HepG2 (cell line): ENCODE measurements around the gene SERPINA6. TPM values are rescaled to one million over a fixed set of nuclear protein-coding genes. Genes with fewer than 3 reads are reported as not detected.

Experiments
- ATF7-NPFF ChIP-seq: sonication (generic); formaldehyde crosslinking; IDR thresholded peaks from 2 replicates; pipeline ENCODE4 v1.8.1; 2023; ENCODE audit warnings: mild to moderate bottlenecking, low read depth, missing genetic modification reagents, moderate library complexity
- DMAP1 ChIP-seq: IDR thresholded peaks from 2 replicates; pipeline ENCODE4 v1.6.1; 2016
- HDAC1 ChIP-seq: sonication (generic); formaldehyde crosslinking; IDR thresholded peaks from 2 replicates; pipeline ENCODE4 v1.5.1; 2020; ENCODE audit warnings: mild to moderate bottlenecking, missing genetic modification reagents
- HIVEP1 ChIP-seq: sonication (generic); formaldehyde crosslinking; IDR thresholded peaks from 2 replicates; pipeline ENCODE4 v1.4.0; 2020; ENCODE audit warnings: mild to moderate bottlenecking, missing genetic modification reagents
- MTF1 ChIP-seq: sonication (generic); formaldehyde crosslinking; IDR thresholded peaks from 2 replicates; pipeline ENCODE4 v1.5.0; 2020; ENCODE audit warnings: missing genetic modification reagents
- SAFB2 ChIP-seq: sonication (generic); formaldehyde crosslinking; IDR thresholded peaks from 2 replicates; pipeline ENCODE4 v1.5.1; 2020; ENCODE audit warnings: missing genetic modification reagents, low read depth, mild to moderate bottlenecking, borderline replicate concordance
- SNAI1 ChIP-seq: sonication (generic); formaldehyde crosslinking; IDR thresholded peaks from 2 replicates; pipeline ENCODE4 v1.5.0; 2020; ENCODE audit warnings: mild to moderate bottlenecking, missing genetic modification reagents, borderline replicate concordance
- STAT5B ChIP-seq: sonication (generic); formaldehyde crosslinking; IDR thresholded peaks from 2 replicates; pipeline ENCODE4 v1.4.0; 2020; ENCODE audit warnings: missing genetic modification reagents
- TARDBP ChIP-seq: sonication (generic); formaldehyde crosslinking; IDR thresholded peaks from 2 replicates; pipeline ENCODE4 v1.8.0; 2022; ENCODE audit warnings: mild to moderate bottlenecking, missing genetic modification reagents
- ZNF230 ChIP-seq: sonication (generic); formaldehyde crosslinking; IDR thresholded peaks from 2 replicates; pipeline ENCODE4 v1.4.0; 2020; ENCODE audit warnings: mild to moderate bottlenecking, missing genetic modification reagents
- ZNF678 ChIP-seq: sonication (generic); formaldehyde crosslinking; IDR thresholded peaks from 2 replicates; pipeline ENCODE4 v1.4.0; 2020; ENCODE audit warnings: mild to moderate bottlenecking, missing genetic modification reagents
- ZSCAN20 ChIP-seq: sonication (generic); formaldehyde crosslinking; IDR thresholded peaks from 2 replicates; pipeline ENCODE4 v1.4.0; 2020; ENCODE audit warnings: missing genetic modification reagents, mild to moderate bottlenecking, borderline replicate concordance
- ZSCAN9 ChIP-seq: IDR thresholded peaks from 2 replicates; pipeline ENCODE4 v1.6.1; 2016; ENCODE audit warnings: borderline replicate concordance
- polyA plus RNA-seq, 8 experiments: library from polyadenylated mRNA; depleted of rRNA in 3 of 8; stranded (reverse) in 7 of 8; unstranded in 1 of 8; fragments of >200 nt; fragmentation: Illumina TruSeq in 4 of 8; extraction: Trizol in 4 of 8; gene quantifications; 2 replicates each; pipeline versions ENCODE4 v1.2.1 to v1.2.3, GENCODE V29; 2011 to 2016; ENCODE audit warnings: low read depth in 4 of 8, missing spikeins in 1 of 8, mixed read lengths in 1 of 8; ENCODE audit not compliant: insufficient read depth in 1 of 8
- total RNA-seq, 5 experiments: library from RNA; depleted of rRNA; stranded (reverse); fragments of >200 nt; fragmentation: Illumina TruSeq; extraction: Trizol; gene quantifications; 2 replicates each; pipeline ENCODE4 v1.2.3, GENCODE V29; 2016; ENCODE audit warnings: low read depth in 1 of 5
- TF ChIP-seq, protein P1 (sequence below): sonication (generic); formaldehyde crosslinking; IDR thresholded peaks from one replicate; pipeline ENCODE4 v1.5.1; 2020; ENCODE audit warnings: mild to moderate bottlenecking, missing genetic modification reagents; ENCODE audit errors: not compliant biosample characterization
- TF ChIP-seq, protein P2 (sequence below): sonication (generic); formaldehyde crosslinking; IDR thresholded peaks from 2 replicates; pipeline ENCODE4 v1.4.0; 2020; ENCODE audit warnings: missing genetic modification reagents
- TF ChIP-seq, protein P3 (sequence below): sonication (generic); formaldehyde crosslinking; IDR thresholded peaks from 2 replicates; pipeline ENCODE4 v1.5.0; 2020; ENCODE audit warnings: missing genetic modification reagents, mild to moderate bottlenecking, borderline replicate concordance
- TF ChIP-seq, protein P4 (sequence below), 2 experiments: sonication (generic) in 1 of 2; formaldehyde crosslinking in 1 of 2; IDR thresholded peaks; 2 replicates each; pipeline versions ENCODE4 v1.4.0 to v1.6.1; 2018 to 2020; ENCODE audit warnings: missing genetic modification reagents in 2 of 2, borderline replicate concordance in 1 of 2, low read depth in 1 of 2, mild to moderate bottlenecking in 1 of 2, missing biosample characterization in 1 of 2

Gene SERPINA6
- total and polyA plus RNA-seq, 2 of the 13 experiments (the other 11 are each of a cell fraction or from before 2014, with no cell fraction given): 260 to 333 TPM

DNA sequence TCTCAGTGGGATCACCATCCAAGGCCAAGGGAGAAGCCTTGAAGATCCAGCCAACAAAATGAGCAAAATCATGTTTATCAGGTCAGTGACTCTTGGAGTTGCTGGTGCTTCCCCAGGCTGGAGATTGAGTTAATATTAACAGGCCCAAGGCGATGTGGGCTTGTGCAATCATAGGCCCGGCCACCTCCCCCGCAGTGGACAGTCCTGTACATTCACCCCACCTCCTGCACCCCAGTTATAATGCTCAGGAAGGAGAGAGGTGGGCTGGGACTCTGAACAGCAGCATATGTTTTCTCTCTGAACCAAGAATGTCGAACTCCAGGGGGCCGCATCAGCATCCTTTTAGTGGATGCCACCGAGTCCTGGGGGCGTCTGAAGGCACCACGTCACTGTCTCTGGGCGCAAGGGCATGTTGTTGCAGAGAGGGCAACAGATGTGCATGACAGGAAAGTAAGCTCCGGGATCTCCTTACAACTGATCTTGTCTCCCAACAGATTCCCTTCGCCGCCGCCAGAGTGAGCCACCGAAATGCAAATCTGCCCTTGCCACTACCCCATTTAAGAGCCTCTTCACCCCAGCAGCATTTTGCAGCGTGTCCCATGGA lies 32.2 kb upstream of the SERPINA6 start (continued):
- TF ChIP-seq HIVEP1 (CRISPR knock-in tag): peak; percentile 70; the same call in 1 of the 2 replicates
- TF ChIP-seq, protein P1, sequence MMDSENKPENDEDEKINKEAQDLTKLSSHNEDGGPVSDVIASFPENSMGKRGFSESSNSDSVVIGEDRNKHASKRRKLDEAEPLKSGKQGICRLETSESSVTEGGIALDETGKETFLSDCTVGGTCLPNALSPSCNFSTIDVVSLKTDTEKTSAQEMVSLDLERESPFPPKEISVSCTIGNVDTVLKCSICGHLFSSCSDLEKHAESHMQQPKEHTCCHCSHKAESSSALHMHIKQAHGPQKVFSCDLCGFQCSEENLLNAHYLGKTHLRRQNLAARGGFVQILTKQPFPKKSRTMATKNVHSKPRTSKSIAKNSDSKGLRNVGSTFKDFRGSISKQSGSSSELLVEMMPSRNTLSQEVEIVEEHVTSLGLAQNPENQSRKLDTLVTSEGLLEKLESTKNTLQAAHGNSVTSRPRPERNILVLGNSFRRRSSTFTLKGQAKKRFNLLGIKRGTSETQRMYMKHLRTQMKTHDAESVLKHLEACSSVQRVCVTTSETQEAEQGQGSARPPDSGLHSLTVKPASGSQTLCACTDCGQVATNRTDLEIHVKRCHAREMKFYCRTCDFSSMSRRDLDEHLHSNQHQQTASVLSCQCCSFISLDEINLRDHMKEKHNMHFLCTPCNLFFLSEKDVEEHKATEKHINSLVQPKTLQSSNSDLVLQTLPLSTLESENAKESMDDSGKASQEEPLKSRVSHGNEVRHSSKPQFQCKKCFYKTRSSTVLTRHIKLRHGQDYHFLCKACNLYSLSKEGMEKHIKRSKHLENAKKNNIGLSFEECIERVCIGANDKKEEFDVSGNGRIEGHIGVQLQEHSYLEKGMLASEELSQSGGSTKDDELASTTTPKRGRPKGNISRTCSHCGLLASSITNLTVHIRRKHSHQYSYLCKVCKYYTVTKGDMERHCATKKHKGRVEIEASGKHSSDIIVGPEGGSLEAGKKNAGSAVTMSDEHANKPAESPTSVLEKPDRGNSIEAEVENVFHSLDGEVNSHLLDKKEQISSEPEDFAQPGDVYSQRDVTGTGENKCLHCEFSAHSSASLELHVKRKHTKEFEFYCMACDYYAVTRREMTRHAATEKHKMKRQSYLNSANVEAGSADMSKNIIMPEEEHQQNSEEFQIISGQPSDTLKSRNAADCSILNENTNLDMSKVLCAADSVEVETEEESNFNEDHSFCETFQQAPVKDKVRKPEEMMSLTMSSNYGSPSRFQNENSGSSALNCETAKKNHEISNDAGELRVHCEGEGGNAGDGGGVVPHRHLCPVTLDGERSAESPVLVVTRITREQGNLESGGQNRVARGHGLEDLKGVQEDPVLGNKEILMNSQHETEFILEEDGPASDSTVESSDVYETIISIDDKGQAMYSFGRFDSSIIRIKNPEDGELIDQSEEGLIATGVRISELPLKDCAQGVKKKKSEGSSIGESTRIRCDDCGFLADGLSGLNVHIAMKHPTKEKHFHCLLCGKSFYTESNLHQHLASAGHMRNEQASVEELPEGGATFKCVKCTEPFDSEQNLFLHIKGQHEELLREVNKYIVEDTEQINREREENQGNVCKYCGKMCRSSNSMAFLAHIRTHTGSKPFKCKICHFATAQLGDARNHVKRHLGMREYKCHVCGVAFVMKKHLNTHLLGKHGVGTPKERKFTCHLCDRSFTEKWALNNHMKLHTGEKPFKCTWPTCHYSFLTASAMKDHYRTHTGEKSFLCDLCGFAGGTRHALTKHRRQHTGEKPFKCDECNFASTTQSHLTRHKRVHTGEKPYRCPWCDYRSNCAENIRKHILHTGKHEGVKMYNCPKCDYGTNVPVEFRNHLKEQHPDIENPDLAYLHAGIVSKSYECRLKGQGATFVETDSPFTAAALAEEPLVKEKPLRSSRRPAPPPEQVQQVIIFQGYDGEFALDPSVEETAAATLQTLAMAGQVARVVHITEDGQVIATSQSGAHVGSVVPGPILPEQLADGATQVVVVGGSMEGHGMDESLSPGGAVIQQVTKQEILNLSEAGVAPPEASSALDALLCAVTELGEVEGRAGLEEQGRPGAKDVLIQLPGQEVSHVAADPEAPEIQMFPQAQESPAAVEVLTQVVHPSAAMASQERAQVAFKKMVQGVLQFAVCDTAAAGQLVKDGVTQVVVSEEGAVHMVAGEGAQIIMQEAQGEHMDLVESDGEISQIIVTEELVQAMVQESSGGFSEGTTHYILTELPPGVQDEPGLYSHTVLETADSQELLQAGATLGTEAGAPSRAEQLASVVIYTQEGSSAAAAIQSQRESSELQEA (CRISPR knock-in tag): no peak
- 0 out of 2 replicates have a peak, but pooled peaks have one; percentile 33 for TF ChIP-seq ATF7-NPFF
- TF ChIP-seq DMAP1 (CRISPR knock-in tag): no peak; the same call in 1 of the 2 replicates
- no peak for TF ChIP-seq ZSCAN20
- TF ChIP-seq STAT5B: no peak
- TF ChIP-seq, protein P2, sequence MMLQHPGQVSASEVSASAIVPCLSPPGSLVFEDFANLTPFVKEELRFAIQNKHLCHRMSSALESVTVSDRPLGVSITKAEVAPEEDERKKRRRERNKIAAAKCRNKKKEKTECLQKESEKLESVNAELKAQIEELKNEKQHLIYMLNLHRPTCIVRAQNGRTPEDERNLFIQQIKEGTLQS: no peak
- TF ChIP-seq SNAI1: no peak
- 0 out of 2 replicates have a peak, but pooled peaks have one; percentile 26 for TF ChIP-seq SAFB2
- peak; percentile 74 for TF ChIP-seq HDAC1
- no peak for TF ChIP-seq MTF1 (CRISPR knock-in tag)
- peak; percentile 48; the same call in 1 of the 2 replicates for TF ChIP-seq ZSCAN9 (CRISPR knock-in tag)
- TF ChIP-seq, protein P3, sequence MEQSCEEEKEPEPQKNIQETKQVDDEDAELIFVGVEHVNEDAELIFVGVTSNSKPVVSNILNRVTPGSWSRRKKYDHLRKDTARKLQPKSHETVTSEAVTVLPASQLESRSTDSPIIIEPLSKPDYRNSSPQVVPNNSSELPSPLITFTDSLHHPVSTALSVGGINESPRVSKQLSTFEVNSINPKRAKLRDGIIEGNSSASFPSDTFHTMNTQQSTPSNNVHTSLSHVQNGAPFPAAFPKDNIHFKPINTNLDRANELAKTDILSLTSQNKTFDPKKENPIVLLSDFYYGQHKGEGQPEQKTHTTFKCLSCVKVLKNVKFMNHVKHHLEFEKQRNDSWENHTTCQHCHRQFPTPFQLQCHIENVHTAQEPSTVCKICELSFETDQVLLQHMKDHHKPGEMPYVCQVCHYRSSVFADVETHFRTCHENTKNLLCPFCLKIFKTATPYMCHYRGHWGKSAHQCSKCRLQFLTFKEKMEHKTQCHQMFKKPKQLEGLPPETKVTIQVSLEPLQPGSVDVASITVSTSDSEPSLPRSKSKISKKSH (CRISPR knock-in tag): no peak; the same call in 1 of the 2 replicates
- no peak for TF ChIP-seq ZNF678 (CRISPR knock-in tag)
- TF ChIP-seq, protein P4, sequence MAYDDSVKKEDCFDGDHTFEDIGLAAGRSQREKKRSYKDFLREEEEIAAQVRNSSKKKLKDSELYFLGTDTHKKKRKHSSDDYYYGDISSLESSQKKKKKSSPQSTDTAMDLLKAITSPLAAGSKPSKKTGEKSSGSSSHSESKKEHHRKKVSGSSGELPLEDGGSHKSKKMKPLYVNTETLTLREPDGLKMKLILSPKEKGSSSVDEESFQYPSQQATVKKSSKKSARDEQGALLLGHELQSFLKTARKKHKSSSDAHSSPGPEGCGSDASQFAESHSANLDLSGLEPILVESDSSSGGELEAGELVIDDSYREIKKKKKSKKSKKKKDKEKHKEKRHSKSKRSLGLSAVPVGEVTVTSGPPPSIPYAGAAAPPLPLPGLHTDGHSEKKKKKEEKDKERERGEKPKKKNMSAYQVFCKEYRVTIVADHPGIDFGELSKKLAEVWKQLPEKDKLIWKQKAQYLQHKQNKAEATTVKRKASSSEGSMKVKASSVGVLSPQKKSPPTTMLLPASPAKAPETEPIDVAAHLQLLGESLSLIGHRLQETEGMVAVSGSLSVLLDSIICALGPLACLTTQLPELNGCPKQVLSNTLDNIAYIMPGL (CRISPR knock-in tag; IDR thresholded peaks at IDR 0.05; ENCODE audit: borderline replicate concordance in 1 of 2, low read depth in 1 of 2): peak in 1 of 2 experiments; percentile 48; a peak in 1 of 4 replicates
- no peak for TF ChIP-seq ZNF230 (CRISPR knock-in tag)
- peak; percentile 59; the same call in 1 of the 2 replicates for TF ChIP-seq TARDBP
